GM23338 (cell line): ENCODE results near the gene SLC23A2. TPM values are rescaled to one million over a fixed set of nuclear protein-coding genes. Genes with fewer than 3 reads are reported as not detected.

Experiments used
- ATAC-seq: fragments of 200-7000 bp; cut with Tn5 transposase; 3 replicates; pipeline ENCODE4 v1.9.1; 2020
- DNase-seq: peaks from one replicate; pipeline ENCODE4 v3.0.0-alpha.2; 2015; ENCODE audit warnings: low spot score
- H2AFZ ChIP-seq: fragments of 200-600 bp; sonication (generic); 2 replicates; pipeline ENCODE4 v1.8.0; 2016; ENCODE audit warnings: antibody characterized with exemption, mild to moderate bottlenecking, moderate library complexity
- H3F3A ChIP-seq: fragments of 200-600 bp; sonication (generic); replicated peaks from 2 replicates; pipeline ENCODE4 v1.8.0; 2017; ENCODE audit warnings: antibody characterized with exemption, mixed run types, low read depth
- H3K27ac ChIP-seq: fragments of 200-600 bp; sonication (generic); 2 replicates; pipeline ENCODE4 v1.6.1; 2016; ENCODE audit warnings: low read depth
- H3K27me3 ChIP-seq: fragments of 200-600 bp; sonication (generic); 2 replicates; pipeline ENCODE4 v1.8.0; 2016; ENCODE audit warnings: mild to moderate bottlenecking, mixed run types, moderate library complexity; ENCODE audit not compliant: insufficient read depth
- H3K36me3 ChIP-seq: fragments of 200-600 bp; sonication (generic); 2 replicates; pipeline ENCODE4 v1.8.0; 2016; ENCODE audit warnings: mild to moderate bottlenecking; ENCODE audit not compliant: insufficient read depth
- H3K4me1 ChIP-seq: fragments of 200-600 bp; sonication (generic); 2 replicates; pipeline ENCODE4 v1.8.0; 2016; ENCODE audit warnings: mild to moderate bottlenecking, moderate library complexity; ENCODE audit not compliant: insufficient read depth
- H3K4me2 ChIP-seq: fragments of 200-600 bp; sonication (generic); 2 replicates; pipeline ENCODE4 v1.7.1; 2017; ENCODE audit warnings: mixed run types
- H3K4me3 ChIP-seq: fragments of 200-600 bp; sonication (generic); 2 replicates; pipeline ENCODE4 v1.6.1; 2016; ENCODE audit warnings: mixed run types
- H3K79me2 ChIP-seq: fragments of 200-600 bp; sonication (generic); replicated peaks from 2 replicates; pipeline ENCODE4 v1.8.0; 2017; ENCODE audit warnings: mild to moderate bottlenecking; ENCODE audit not compliant: insufficient read depth
- H3K9me2 ChIP-seq: fragments of 200-600 bp; sonication (generic); 2 replicates; pipeline ENCODE4 v1.8.0; 2017; ENCODE audit not compliant: insufficient read depth
- H4K20me1 ChIP-seq: fragments of 200-600 bp; sonication (generic); replicated peaks from 2 replicates; pipeline ENCODE4 v1.8.0; 2017; ENCODE audit warnings: mild to moderate bottlenecking; ENCODE audit not compliant: insufficient read depth
- H3K27ac Mint-ChIP-seq: 2 replicates; pipeline ENCODE4 v1.8.0; 2020; ENCODE audit warnings: inconsistent platforms, mild to moderate bottlenecking, moderate library complexity, mixed read lengths
- H3K27me3 Mint-ChIP-seq: 3 replicates; pipeline ENCODE4 v1.8.0; 2022; ENCODE audit warnings: low read depth, mild to moderate bottlenecking, moderate library complexity, mixed read lengths, inconsistent platforms; ENCODE audit not compliant: insufficient read depth, poor library complexity
- H3K36me3 Mint-ChIP-seq: 3 replicates; pipeline ENCODE4 v1.8.0; 2021; ENCODE audit warnings: low read depth, mild to moderate bottlenecking, inconsistent platforms, moderate library complexity, mixed read lengths
- H3K4me1 Mint-ChIP-seq: 3 replicates; pipeline ENCODE4 v1.8.0; 2020; ENCODE audit warnings: mild to moderate bottlenecking, inconsistent platforms, mixed read lengths
- H3K4me3 Mint-ChIP-seq: 3 replicates; pipeline ENCODE4 v1.8.0; 2021; ENCODE audit warnings: moderate library complexity, mild to moderate bottlenecking, inconsistent platforms, mixed read lengths
- H3K9me3 Mint-ChIP-seq: 3 replicates; pipeline ENCODE4 v1.8.0; 2020; ENCODE audit warnings: moderate library complexity, mild to moderate bottlenecking, inconsistent platforms, mixed read lengths
- EZH2 ChIP-seq: fragments of 200-600 bp; sonication (generic); IDR thresholded peaks from one replicate; pipeline ENCODE4 v1.8.0; 2017; ENCODE audit warnings: antibody characterized with exemption, mild to moderate bottlenecking, low read depth; ENCODE audit not compliant: unreplicated experiment
- JUNB ChIP-seq: IDR thresholded peaks from one replicate; pipeline ENCODE4 v1.6.1; 2016; ENCODE audit warnings: antibody characterized with exemption; ENCODE audit not compliant: unreplicated experiment
- NANOG ChIP-seq: IDR thresholded peaks from 2 replicates; pipeline ENCODE4 v1.6.1; 2016; ENCODE audit warnings: antibody characterized with exemption, borderline replicate concordance
- POLR2AphosphoS5 ChIP-seq: IDR thresholded peaks from 2 replicates; pipeline ENCODE4 v1.6.1; 2016; ENCODE audit warnings: antibody characterized with exemption, low read depth
- STAT1 ChIP-seq: IDR thresholded peaks from one replicate; pipeline ENCODE4 v1.6.1; 2016; ENCODE audit warnings: antibody characterized with exemption; ENCODE audit not compliant: unreplicated experiment
- ZNF114 ChIP-seq: fragments of 250-450 bp; sonication (Bioruptor Pico); IDR thresholded peaks from 2 replicates; pipeline ENCODE4 v1.5.0; 2020; ENCODE audit warnings: mild to moderate bottlenecking, moderate library complexity
- ZNF331 ChIP-seq: fragments of 250-450 bp; sonication (Bioruptor Pico); IDR thresholded peaks from 2 replicates; pipeline ENCODE4 v1.5.0; 2020; ENCODE audit warnings: low read depth, mild to moderate bottlenecking, moderate library complexity
- polyA plus RNA-seq: library from polyadenylated mRNA; unstranded; fragments of >200 nt; fragmentation: Nextera tagmentation; extraction: Ambion mirVana; gene quantifications from 2 replicates; pipeline ENCODE4 v1.2.1, GENCODE V29; 2016
- total RNA-seq: library from RNA; depleted of rRNA; stranded (reverse); fragments of >200 nt; shearing (Covaris generic); gene quantifications from 2 replicates; pipeline ENCODE4 v1.2.3, GENCODE V29; 2014
- TF ChIP-seq, protein P1 (sequence below): IDR thresholded peaks from one replicate; pipeline ENCODE4 v1.6.1; 2018; ENCODE audit warnings: antibody characterized with exemption; ENCODE audit not compliant: unreplicated experiment
- TF ChIP-seq, protein P2 (sequence below): IDR thresholded peaks from 2 replicates; pipeline ENCODE4 v1.6.1; 2016; ENCODE audit warnings: antibody characterized with exemption

The SLC23A2 gene
- total and polyA plus RNA-seq, 2 experiments from 2014 or later: 4.4 to 20.2 TPM

DNA sequence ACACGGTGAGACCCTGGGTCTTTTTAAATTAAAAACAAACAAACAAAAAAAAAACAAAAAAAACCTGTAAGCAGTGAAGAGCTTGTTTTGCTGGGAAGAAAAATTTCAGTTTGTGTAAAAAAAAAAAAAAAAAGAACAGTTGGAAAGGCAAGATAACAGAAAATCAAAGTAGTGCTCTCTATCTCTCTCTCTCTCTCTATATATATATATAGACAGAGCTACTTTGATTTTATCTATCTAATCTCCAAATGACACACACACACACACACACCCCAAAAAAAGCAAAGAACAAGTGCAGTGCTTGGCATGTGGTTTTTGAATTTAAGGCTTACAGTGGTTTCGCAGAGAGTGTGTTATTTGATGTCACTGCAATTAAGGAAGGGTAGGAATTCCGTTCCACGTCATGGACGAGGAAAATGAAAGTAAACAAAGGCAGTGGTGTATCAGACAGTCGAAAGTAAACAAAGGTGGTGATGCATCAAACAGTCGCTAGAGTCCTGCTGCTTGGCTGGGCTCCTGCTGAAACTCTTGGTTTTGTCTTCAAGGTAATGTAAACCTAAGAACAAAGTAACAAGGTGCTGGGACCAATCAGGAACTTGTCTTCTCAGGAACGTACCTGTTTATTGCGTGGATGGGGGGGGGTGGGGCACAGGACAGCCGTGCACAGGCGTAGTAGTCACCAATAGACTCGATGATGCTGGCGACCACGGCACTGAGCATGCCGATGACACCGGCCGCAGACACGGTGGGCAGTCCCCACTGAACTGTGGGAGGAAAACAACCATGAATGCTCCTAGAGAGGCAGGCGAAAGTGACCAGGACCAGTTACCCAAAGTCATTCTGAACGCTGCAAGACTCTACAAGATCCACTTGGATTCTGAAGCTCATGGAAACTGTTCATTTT is 131.8 kb downstream of the SLC23A2 start (continued):
- TF ChIP-seq, protein P1, sequence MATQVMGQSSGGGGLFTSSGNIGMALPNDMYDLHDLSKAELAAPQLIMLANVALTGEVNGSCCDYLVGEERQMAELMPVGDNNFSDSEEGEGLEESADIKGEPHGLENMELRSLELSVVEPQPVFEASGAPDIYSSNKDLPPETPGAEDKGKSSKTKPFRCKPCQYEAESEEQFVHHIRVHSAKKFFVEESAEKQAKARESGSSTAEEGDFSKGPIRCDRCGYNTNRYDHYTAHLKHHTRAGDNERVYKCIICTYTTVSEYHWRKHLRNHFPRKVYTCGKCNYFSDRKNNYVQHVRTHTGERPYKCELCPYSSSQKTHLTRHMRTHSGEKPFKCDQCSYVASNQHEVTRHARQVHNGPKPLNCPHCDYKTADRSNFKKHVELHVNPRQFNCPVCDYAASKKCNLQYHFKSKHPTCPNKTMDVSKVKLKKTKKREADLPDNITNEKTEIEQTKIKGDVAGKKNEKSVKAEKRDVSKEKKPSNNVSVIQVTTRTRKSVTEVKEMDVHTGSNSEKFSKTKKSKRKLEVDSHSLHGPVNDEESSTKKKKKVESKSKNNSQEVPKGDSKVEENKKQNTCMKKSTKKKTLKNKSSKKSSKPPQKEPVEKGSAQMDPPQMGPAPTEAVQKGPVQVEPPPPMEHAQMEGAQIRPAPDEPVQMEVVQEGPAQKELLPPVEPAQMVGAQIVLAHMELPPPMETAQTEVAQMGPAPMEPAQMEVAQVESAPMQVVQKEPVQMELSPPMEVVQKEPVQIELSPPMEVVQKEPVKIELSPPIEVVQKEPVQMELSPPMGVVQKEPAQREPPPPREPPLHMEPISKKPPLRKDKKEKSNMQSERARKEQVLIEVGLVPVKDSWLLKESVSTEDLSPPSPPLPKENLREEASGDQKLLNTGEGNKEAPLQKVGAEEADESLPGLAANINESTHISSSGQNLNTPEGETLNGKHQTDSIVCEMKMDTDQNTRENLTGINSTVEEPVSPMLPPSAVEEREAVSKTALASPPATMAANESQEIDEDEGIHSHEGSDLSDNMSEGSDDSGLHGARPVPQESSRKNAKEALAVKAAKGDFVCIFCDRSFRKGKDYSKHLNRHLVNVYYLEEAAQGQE: no peak
- no peak for TF ChIP-seq JUNB
- TF ChIP-seq, protein P2, sequence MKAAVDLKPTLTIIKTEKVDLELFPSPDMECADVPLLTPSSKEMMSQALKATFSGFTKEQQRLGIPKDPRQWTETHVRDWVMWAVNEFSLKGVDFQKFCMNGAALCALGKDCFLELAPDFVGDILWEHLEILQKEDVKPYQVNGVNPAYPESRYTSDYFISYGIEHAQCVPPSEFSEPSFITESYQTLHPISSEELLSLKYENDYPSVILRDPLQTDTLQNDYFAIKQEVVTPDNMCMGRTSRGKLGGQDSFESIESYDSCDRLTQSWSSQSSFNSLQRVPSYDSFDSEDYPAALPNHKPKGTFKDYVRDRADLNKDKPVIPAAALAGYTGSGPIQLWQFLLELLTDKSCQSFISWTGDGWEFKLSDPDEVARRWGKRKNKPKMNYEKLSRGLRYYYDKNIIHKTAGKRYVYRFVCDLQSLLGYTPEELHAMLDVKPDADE: no peak
- TF ChIP-seq ZNF331 (CRISPR knock-in tag): no peak
- TF ChIP-seq POLR2AphosphoS5: no peak
- TF ChIP-seq ZNF114 (CRISPR knock-in tag): no peak
- no peak for TF ChIP-seq STAT1
- TF ChIP-seq NANOG: no peak
- no peak for TF ChIP-seq EZH2

DNA sequence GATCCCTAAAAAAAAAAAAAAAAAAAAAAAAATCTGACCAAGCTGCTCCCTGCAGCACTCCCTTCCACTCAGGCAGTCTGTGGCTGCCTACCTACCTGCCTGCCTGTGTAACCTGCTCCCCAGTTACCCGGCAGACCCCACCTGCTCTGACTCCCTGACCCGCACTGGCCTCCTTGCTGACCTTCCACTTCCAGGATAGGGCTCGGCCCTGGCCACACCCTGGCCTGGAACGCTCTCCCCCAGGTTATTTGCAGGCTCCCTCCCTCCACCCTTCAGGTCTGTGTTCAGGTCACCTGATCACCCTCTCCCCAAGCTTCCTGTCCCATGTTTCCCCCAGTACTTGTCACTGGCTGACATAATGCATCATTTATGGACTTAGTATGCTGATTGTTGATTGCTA is 134.3 kb downstream of the SLC23A2 start:
- no peak overlapping the region for H3K4me2 ChIP-seq
- H3K4me3 Mint-ChIP-seq: no peak overlapping the region
- H2AFZ ChIP-seq: no peak overlapping the region
- no peaks in the 10 kb centered on the region for H4K20me1 ChIP-seq
- no peak for DNase-seq
- no peaks in the 10 kb centered on the region for H3K27me3 ChIP-seq
- H3K36me3 ChIP-seq: no peaks in the 10 kb centered on the region
- no peak overlapping the region for H3K4me3 ChIP-seq
- peaks cover 4% of the 10 kb centered on the region; the same call in 2 of the 3 replicates for H3K36me3 Mint-ChIP-seq
- no peaks in the 10 kb centered on the region for H3K4me1 ChIP-seq
- no peaks in the 10 kb centered on the region for H3K9me3 Mint-ChIP-seq
- peaks cover 15% of the 10 kb centered on the region for H3K27me3 Mint-ChIP-seq
- no peak for ATAC-seq
- H3K9me2 ChIP-seq: no peaks in the 10 kb centered on the region
- no peaks in the 10 kb centered on the region for H3K79me2 ChIP-seq
- no peak overlapping the region for H3K27ac ChIP-seq
- no peaks in the 10 kb centered on the region for H3K4me1 Mint-ChIP-seq
- no peaks in the 10 kb centered on the region for H3F3A ChIP-seq
- H3K27ac Mint-ChIP-seq: no peak overlapping the region
- no peak for TF ChIP-seq ZNF114 (CRISPR knock-in tag)
- no peak for TF ChIP-seq POLR2AphosphoS5
- TF ChIP-seq STAT1: no peak
- TF ChIP-seq, protein P1: no peak
- TF ChIP-seq NANOG: no peak
- no peak for TF ChIP-seq JUNB
- TF ChIP-seq, protein P2: no peak
- no peak for TF ChIP-seq EZH2
